Ramos (cell line): ENCODE results near the gene CDC42BPB.

ENCODE experiments used
- in situ Hi-C: fragments of 300-500 bp; cut with MboI; formaldehyde crosslinking; loops from one replicate; pipeline ENCODE4 v1.14.3; 2022; ENCODE audit warnings: low sequenced_read_pairs; ENCODE audit not compliant: unreplicated experiment

Gene CDC42BPB

DNA sequence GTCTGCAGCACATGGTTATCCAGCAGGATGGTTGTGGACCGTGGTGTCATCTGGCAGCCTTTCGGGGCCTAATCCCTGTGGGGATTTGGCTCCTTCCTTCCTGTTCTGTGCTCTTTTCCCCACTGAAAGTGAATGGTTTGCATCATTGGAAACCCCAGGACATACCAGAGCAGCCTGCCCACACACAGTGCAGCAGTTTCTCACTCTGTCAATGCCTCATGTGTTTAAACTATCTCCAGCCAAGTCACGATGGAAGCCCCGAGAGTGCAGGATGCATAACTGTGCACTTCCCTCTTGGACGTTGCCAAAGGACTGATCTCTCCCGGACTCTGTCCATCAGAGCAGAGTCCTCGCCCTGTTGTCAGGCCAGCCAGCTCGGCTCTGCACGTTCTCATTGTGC, 163.9 kb downstream of the CDC42BPB start:
- in situ Hi-C loops: no loop called here

DNA sequence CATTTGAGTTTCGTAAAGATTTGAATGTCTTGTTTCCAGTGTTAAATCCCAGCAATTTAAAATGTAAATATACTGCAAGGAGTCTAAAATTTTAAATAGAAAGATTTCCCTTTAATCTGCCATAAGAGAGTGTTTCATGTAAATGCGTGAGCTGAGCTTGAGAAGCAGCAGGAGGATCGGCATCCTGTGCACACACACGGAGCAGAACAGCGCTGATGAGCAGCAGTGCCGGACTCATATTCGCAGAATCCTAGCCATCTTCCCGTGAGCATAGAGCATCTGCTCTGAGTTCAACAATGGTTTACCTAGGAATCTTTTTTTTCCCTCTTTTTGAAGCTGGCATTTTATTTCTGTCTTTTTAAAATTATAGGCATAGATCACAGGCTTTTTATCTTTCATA, 164.7 kb downstream of the CDC42BPB start:
- in situ Hi-C loops: no loop called here

DNA sequence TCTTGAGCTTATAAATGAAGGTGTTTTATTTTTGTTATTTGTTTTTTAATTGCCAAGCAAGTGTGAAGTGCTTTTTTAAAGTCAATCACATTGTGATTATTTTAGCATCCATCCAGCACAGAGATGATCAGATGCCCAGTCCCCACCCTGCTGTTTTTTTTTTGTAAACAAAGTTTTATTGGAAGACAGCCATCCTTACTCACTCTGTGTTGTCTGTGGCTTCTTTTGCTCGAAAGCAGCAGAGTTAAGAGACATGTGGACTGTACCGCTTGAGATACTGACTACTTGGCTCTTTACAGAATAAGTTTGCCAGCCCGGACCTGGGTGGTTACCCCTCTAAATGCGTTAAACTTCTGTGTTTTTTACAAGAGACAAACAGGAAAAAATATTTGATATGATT, 165.8 kb downstream of the CDC42BPB start:
- in situ Hi-C loops: no loop called here

DNA sequence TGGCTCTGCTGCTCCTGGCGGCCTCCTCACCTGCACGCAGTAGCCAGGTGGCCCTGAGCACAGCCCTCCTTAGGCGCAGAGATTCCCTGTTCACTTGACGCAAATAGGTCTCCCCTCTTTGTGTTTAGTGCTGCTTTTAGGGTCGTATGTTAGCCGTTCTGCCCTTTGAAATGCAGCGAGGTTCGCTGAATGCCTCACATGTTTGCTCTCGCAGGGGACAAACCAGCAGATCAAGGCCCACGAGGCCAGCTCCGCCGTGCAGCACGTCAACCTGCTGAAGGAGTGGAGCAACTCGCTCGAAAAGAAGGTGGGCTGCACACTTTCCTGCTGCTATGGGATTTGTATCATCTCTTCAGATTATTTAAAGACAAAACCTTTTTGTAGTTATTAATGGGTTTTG, 166.2 kb downstream of the CDC42BPB start:
- in situ Hi-C loops: no loop called here

DNA sequence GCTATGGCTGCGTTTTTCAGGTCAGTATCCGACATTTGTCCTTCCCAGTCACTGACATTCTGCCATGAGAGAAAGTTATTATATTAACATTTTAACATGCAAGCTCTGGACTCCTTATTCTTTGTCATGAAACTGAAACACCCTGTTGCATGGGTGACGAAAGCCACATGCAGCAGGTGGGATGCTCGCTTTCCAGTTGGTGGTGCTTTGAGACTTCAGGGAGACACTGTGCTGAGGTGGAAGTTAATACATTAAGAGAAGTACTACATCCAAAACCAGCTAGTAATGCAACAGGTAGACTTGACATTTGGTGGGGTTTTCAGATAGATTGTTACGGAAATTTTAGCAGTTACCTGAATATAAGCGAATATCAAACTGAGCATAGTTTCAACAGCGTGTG, 167.7 kb downstream of the CDC42BPB start:
- in situ Hi-C loops: no loop called here

DNA sequence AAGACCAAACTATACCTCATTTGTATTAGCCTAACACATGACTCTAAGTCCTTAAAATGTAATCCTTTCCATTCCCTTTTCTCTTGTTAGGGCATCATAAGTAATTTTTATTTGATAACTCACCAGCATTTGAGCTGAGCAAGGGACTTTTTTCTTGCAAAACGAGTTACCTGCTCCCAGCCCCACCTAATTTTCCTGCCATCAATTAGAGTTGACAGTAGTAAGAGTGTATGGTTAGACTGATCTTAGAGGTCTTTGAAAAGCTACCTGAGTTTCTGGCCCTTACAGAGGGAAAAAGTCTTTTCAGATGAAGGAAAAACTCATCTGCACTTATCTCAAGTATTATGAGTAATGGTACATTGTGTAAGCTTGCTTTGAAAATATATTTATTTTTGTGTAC, 168.6 kb downstream of the CDC42BPB start:
- in situ Hi-C loops: no loop called here

DNA sequence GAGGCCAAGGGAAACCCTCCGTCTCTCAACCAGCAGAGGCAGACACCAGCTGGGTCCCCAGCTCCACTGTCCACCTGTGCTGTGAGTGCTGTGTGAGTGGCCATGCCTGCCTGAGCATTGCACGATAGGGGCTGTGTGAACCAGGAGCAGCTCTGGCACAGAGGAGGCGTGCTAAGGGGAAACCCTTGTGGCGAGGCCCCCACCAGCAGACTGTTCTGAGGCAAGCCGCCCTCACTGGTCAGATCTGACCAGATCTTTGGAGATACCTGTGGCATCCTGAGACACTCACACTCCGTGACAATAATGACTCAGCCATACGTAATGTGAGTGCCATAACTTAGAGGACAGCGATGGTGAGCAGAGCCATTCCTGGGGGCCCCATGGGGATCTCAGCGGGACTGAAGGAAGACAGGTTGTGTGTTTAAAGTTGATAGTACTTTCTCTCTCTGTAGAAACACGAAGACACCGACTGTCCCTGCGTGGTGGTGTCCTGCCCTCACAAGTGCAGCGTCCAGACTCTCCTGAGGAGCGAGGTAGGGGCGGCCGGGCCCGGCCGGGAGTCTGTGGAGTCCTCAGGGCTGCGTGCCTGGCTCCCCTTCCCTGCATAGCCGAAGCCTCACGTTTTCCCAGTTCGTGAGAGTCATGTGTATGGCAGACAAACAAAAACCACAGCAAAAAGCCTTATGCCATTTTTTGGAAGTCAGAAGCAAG, 171.5 kb downstream of the CDC42BPB start:
- in situ Hi-C loops: no loop called here

DNA sequence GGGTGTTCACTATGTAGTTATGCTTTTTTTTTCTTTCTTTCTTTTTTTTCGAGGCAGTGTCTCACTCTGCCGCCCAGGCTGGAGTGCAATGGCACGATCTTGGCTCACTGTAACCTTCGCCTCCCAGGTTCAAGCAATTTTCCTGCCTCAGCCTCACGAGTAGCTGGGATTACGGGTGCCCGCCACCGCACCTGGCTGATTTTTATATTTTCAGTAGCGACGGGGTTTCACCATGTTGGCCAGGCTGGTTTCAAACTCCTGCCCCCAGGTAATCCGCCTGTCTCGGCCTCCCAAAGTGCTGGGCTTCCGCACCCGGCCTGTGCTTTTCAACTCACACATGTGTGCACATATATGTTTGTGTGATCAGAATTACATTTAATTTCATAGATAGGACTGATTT, 173.8 kb downstream of the CDC42BPB start:
- in situ Hi-C loops: no loop called here

DNA sequence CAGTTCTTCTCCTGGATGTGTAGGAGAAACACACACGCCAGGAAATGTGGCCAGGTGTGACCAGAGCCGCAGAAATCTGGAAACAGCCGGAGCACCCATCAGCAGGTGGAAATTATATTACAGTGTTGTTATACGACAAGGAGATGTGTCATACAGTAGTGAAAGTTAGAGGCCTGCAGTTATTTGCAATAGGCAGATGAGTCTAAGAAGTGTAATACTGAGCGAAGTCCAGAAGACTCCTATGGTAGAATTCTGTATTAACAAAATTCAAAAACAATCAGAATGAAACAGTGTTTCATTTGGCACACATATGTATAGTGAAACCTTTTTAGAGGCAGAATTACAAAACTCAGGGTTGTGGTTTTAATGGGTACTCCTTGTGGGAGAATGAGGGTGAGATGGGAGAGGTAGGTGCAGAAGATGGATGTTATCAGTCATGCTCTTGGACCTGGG, 174.2 kb downstream of the CDC42BPB start:
- in situ Hi-C loops: no loop called here
